ENCODE measurements around the gene VWA8.

VWA8 gene

DNA sequence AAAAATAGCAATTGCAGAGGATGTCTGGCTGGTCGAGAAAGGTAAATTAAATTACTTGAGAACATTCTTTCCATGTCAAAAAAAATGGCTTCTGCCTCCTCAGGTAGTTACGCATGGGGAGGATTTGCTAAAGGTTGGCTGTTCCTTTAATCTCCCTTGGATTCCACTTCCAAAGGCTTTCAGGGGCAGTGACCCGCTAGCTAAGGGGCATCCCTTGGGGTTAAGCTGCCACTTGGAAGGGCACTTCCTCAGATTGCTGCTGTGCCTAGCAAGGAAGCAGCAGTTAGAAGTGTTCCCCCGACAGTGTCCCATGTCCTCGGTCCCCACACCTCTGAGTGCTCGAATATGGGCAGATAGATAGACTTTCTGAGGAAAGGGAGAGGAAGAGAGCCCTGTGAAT is 395.1 kb downstream of the VWA8 start:
- Histone ChIP-seq H3K36me3 (no peaks in the 10 kb centered on the region), H3K4me3 (ENCODE audit: low read depth, low read length) (no peak overlapping the region), H3K27ac (no peak overlapping the region), H3K27me3 (ENCODE audit: insufficient read depth, low read depth, severe bottlenecking) (no peaks in the 10 kb centered on the region), H3K9me3 (ENCODE audit: severe bottlenecking) (no peaks in the 10 kb centered on the region)
- TF ChIP-seq, protein P1, sequence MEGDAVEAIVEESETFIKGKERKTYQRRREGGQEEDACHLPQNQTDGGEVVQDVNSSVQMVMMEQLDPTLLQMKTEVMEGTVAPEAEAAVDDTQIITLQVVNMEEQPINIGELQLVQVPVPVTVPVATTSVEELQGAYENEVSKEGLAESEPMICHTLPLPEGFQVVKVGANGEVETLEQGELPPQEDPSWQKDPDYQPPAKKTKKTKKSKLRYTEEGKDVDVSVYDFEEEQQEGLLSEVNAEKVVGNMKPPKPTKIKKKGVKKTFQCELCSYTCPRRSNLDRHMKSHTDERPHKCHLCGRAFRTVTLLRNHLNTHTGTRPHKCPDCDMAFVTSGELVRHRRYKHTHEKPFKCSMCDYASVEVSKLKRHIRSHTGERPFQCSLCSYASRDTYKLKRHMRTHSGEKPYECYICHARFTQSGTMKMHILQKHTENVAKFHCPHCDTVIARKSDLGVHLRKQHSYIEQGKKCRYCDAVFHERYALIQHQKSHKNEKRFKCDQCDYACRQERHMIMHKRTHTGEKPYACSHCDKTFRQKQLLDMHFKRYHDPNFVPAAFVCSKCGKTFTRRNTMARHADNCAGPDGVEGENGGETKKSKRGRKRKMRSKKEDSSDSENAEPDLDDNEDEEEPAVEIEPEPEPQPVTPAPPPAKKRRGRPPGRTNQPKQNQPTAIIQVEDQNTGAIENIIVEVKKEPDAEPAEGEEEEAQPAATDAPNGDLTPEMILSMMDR (IDR thresholded peaks at IDR 0.05; ENCODE audit: low read depth, low read length), result no peak
- no peak for DNase-seq

DNA sequence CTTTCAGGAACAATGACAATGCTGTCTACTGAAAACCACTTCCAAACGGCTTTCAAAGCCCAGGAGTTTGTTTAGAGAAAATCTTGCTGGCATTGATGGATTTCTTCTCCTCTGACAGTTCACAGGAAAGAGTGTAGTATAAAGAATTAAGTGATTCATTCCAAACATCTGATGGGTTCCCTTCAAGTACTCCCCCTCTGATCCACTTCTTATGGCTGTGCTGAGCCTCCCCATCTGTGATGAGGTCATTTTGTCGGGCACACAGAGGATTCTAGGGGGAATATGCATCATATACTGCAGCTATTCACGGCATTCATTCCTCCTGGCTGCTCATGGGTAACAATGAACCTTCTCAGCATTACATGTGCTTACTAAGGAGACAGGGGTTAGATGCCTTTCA is 395.7 kb downstream of the VWA8 start:
- TF ChIP-seq, protein P1 (IDR thresholded peaks at IDR 0.05; ENCODE audit: low read depth, low read length), result no peak
- no peak overlapping the region for H3K27ac ChIP-seq
- H3K36me3 ChIP-seq, result no peaks in the 10 kb centered on the region
- no peaks in the 10 kb centered on the region for H3K9me3 ChIP-seq (ENCODE audit: severe bottlenecking)
- no peak overlapping the region for H3K4me3 ChIP-seq (ENCODE audit: low read depth, low read length)
- no peak for DNase-seq
- no peaks in the 10 kb centered on the region for H3K27me3 ChIP-seq (ENCODE audit: insufficient read depth, low read depth, severe bottlenecking)

DNA sequence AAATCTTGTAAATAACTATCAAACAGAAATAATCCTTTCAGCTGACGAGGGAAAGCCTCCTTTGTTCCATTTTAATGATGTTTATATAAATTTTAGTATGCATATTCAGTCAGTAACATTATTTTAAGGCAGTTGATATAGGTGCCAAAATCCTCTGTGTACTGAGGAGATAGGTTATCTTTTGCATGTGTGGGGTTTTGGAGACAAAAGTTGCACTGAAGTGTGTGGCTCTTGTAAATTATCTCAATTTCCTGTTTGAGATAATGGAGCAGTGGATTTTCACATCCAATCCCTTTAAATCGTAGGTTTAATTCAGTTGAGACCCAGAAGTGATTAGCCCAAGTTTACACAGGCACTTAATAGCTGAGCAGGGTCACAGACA is 396.9 kb downstream of the VWA8 start:
- H3K9me3 ChIP-seq (ENCODE audit: severe bottlenecking), result no peaks in the 10 kb centered on the region
- no peak overlapping the region for H3K4me3 ChIP-seq (ENCODE audit: low read depth, low read length)
- DNase-seq, result no peak
- no peaks in the 10 kb centered on the region for H3K27me3 ChIP-seq (ENCODE audit: insufficient read depth, low read depth, severe bottlenecking)
- TF ChIP-seq, protein P1 (IDR thresholded peaks at IDR 0.05; ENCODE audit: low read depth, low read length), result no peak
- H3K36me3 ChIP-seq, result no peaks in the 10 kb centered on the region
- H3K27ac ChIP-seq, result no peak overlapping the region

DNA sequence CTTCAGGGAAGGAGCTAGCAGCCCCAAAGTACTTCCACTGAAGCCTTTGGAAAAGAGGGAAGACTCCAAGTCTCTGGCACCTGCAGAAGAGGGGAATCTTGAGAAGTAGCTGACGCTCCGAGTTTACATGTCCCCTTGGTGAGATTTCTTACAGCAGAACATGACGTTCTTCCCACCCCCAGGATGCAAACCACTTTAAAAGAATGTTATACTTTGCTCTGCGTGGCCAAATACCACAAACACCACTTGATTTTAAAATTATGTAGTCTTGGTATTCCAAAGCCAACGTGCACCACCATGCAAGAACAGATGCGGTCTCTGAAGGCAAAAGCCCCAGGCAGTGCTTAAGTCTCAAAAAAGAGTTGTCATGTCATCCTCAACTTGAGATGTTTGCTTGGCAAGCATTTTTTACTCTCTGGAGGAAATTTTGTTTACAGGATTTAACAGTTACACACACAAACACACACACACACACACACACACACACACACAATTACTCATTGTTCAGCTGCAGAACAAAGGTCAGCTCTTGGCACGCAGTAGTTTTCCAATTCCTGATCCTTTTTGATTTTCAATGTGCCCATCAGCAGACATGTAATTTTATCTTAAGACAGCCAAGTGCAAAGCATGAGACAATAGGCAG is 397.4 kb downstream of the VWA8 start:
- Histone ChIP-seq H3K27me3 (ENCODE audit: insufficient read depth, low read depth, severe bottlenecking) (no peaks in the 10 kb centered on the region), H3K4me3 (ENCODE audit: low read depth, low read length) (no peak overlapping the region), H3K9me3 (ENCODE audit: severe bottlenecking) (no peaks in the 10 kb centered on the region), H3K27ac (no peak overlapping the region), H3K36me3 (no peaks in the 10 kb centered on the region)
- TF ChIP-seq, protein P1 (IDR thresholded peaks at IDR 0.05; ENCODE audit: low read depth, low read length), result no peak
- no peak for DNase-seq

DNA sequence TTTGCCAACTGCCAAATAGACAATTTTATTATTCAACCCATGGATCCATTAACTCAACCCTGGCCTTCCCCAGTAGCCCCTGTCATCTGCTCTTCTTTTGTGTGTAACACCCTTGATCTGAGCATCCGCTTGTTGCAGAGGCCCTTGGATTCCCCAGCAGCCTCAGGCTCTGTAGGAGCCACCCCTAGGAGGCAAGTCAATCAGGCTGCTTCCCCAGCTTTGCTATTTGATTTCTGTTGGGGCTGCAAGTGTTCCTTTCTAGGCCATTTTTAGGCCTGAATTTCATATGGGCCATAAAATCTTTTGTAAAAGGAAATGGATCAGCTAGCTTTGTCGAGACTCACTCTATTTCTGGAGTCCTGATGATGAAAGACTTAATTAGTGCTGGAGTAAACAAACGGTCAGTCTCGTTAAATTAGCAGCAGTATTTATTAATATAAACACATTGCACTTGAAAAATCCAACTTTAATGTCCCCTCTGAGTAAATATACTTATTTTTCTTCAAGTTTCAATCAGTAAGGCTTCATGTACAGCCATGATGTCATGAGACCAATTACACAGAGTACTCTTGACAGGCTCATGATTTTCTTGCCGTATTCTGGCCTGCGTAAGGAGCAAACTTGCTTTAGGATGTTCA is 398.2 kb downstream of the VWA8 start:
- Histone ChIP-seq H3K9me3 (ENCODE audit: severe bottlenecking) (no peaks in the 10 kb centered on the region), H3K4me3 (ENCODE audit: low read depth, low read length) (no peak overlapping the region), H3K36me3 (no peaks in the 10 kb centered on the region), H3K27ac (no peak overlapping the region), H3K27me3 (ENCODE audit: insufficient read depth, low read depth, severe bottlenecking) (no peaks in the 10 kb centered on the region)
- DNase-seq, result no peak
- TF ChIP-seq, protein P1 (IDR thresholded peaks at IDR 0.05; ENCODE audit: low read depth, low read length), result no peak

DNA sequence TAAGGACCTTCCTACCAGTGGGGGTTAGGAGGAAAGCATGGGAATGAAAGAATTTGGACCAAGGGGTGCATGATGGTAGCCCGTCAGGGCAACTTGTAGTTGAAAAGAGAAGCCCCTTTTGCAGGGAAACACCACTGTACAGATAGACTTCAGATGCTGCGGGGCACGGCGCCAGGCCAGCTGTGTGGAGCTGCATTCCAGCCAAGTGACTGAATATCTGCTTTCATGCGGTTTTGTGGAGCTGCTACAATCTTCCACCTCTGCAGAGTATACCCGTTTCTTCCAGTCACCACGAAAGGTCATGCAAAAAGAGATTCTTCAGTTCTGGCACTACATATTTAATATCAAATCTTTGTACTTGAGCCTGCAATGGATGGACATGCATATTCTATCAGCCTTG is 398.8 kb downstream of the VWA8 start:
- DNase-seq, result no peak
- H3K27ac ChIP-seq, result no peak overlapping the region
- no peak overlapping the region for H3K4me3 ChIP-seq (ENCODE audit: low read depth, low read length)
- no peaks in the 10 kb centered on the region for H3K9me3 ChIP-seq (ENCODE audit: severe bottlenecking)
- TF ChIP-seq, protein P1 (IDR thresholded peaks at IDR 0.05; ENCODE audit: low read depth, low read length), result no peak
- no peaks in the 10 kb centered on the region for H3K36me3 ChIP-seq
- H3K27me3 ChIP-seq (ENCODE audit: insufficient read depth, low read depth, severe bottlenecking), result no peaks in the 10 kb centered on the region
